SKM-1 treated with dmso at 0.1 percent for 144 hours (cell line): Measurements from ENCODE around the gene PPP2R3C.
"Not testable (repeated sequence)": the region's sequence is repeated elsewhere in the genome, so short reads cannot be mapped to it uniquely, and the experiment has no call there.

Experiments used
- DNase-seq: peaks from one replicate; lab custom pipeline; 2025; ENCODE audit not compliant: unreplicated experiment; lab: John Stamatoyannopoulos, UW

PPP2R3C gene

DNA sequence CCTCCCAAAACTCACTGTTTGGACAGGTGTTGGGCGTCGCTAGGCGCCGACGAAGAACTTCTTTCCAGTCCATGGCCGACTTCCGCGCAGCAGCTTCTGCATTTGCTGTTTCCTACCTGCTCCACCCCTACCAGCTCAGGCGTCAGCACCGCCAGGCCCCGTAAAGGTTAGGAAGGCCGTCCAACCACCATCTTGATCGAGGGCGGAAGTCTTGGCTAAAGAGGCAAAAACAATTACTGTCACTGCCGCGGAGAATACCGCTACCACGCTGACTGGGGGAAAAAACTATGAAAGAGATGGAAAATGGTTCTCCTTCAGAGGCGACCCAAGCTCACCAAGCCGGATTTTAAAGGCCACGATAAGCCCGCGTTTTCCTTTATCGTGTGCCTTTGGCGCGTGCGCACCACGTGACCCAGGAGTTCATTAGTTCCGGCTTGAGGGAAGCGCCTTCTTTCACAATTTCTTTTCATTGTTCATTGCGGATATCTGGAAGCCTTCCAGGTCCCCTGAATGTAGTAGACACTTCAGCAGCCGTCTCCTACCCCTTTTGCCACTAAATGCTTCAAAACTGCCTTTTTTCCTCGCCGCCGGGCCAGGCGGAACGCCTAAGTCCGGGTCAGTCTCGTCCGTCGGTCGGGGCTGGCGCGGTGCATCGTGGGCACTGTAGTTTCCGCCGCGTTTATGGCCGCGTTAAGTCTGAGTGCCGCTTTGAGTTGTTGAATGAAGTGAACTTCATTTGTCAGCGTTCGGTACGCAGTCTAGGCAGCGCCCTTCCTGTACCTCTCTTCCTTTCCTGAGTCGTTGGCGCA is at the start of gene PPP2R3C, which contains the start of gene PRORP:
Gene PPP2R3C, minus strand, starts transcription at position 104 of the 809 bp plus-strand sequence. Its CDS starts 31 bp downstream, at position 73.
Gene PRORP, plus strand, starts transcription at position 666 of the 809 bp plus-strand sequence. CDS start 694 bp downstream, outside the sequence.
- peak; percentile 60 for DNase-seq

DNA sequence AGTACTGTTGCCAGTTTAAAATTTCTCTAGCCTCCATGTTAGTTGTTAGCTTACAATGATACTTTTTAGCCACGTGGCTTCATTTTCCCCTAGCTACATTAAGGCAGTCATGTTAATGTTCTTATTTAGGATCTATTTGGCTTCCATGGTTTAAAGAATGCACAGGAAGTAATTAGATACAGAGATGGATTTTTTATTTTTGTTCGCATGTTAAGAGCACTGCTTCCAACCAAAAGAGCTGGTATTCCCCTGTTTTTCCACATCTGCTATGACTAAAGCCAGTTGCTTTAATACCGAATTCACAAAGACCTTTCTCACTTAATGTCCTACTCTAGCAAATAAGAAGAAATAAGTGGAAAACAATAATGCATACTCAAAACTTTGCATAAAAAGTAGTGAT is 45.7 kb upstream of the PPP2R3C start:
- DNase-seq: no peak

DNA sequence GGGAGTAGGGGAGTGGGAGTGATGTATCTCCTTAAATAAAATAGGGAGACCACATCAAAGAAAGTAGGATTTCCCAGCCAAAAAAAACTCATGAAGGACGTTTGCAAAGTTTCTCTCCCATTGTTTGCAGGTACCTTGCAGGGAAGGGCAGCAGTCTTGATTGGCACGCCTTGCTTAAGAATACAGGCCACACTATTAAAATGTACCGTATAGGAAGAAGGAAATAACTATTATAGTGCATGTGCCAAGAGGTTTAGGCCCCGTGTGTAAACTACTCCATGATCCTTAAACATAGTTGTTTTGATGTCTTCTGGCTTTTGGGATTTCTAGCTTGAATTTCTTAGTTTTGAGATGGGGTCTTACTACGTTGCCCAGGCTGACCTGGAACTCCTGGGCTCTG is 43.1 kb upstream of the PPP2R3C start:
- DNase-seq: no peak

DNA sequence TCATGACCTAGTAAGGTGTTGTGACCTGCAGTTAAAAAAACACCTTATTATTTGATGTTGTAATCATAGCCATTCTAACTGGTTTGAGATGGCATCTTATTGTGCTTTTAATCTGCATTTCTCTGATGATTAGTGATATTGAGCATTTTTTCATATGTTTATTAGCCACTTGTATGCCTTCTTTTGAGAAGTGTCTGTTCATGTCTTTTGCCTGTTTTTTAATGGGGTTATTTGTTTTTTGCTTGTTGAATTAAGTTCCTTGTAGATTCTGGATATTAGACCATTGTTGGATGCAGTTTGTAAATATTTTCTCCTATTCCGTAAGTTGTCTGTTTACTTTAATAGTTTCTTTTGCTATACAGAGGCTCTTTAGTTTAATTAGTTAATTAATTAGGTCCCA is 41.6 kb upstream of the PPP2R3C start:
- DNase-seq: no peak

DNA sequence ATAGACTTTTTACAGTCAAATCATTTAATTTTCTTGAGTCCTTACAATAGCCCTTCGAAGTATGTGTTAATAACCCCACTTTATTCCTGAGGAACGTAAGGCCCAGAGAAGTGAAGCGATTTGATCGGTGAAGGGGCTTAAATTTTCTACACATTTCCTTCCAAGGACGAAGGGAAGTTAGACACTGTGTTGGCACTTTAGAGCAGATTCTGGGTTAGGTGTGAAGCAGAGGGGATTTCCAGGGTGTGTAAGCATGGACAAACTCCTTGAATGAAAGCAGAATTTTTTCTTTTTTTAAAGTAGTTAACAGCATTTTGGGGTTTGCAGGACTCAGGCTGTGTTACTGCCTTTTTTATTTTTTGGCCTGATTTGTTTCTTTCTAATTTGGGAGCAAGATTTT is 39.4 kb upstream of the PPP2R3C start:
- no peak for DNase-seq

DNA sequence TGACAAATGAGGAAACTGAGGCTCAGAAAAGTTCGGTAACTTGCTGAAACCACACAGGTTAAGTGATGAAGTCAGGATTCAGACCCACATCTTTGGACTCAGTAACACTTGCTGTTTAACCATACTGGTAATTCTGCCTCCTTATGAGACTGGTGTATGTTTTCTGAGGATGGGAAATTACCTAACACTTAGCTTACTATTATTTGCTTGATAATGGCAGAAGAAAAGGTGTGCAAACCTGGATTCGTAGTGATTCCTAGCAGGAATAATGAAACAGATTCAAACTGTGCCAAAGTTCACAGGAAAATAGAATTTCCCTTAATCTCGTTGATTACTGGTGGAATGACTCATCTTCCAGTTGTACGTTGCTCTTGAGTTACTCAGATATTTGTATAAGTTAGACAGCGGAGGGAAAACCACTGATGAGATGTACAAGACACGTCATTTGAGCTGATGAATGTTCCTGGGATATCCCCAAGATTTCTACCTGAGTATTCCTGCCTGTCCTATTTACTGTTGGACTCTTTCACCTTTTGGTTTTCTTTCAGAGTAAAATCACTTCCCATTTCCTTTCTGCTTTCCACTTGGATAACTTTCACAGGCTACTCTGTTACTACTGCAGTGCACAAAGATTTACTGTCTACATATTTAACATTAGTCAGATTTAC is 38.1 kb upstream of the PPP2R3C start:
- no peak for DNase-seq

DNA sequence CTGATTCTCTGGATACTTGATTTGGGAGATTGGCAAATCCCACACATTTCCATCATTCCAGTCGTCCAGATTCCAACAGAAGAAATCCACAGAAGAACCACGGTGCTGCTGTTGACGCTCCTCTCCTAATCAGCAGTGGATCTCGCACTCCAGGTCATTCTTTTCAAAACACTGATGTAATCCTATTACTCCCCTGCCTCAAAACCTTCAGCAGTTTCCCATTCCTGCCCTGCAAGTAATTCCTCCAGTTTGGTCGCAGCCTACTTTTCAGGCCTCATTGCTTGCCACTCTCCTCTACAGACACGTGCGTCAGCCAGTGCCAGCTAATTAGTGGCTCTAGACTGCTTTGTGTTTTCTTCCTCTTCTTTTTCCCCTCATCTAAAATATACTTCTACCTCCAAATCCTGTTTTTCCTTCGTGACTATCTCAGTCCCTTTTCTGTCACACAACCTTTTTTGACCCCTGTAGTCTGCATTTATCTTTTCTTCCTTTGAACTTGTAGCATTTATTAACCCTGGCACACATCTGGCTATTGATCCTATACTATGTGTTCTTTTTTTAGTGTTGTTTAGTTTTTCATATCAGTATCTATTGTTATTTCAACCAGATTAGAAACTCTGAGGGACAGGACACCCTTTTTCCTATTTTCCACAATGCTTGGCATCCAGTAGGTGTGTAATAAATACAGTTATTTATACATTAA is 37.3 kb upstream of the PPP2R3C start:
- DNase-seq: no peak

DNA sequence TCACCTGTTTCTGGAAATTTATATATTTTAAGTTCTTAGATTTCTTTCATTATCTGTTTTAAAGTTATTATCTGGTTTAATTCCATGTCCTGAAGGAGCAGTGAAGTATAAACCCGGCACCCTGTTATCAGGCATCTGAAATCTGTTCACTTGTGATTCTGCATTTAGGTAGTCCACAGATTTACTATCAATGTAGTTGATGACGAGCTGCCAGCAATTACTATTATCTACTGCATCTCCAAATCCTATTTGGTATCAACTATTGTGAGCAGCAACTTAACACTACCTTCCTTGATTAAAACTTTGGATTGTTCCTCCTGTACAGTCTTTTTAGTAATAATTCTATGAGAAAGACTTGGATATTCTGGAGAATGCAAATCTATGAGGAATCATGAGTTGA is 36.7 kb upstream of the PPP2R3C start:
- DNase-seq: no peak

DNA sequence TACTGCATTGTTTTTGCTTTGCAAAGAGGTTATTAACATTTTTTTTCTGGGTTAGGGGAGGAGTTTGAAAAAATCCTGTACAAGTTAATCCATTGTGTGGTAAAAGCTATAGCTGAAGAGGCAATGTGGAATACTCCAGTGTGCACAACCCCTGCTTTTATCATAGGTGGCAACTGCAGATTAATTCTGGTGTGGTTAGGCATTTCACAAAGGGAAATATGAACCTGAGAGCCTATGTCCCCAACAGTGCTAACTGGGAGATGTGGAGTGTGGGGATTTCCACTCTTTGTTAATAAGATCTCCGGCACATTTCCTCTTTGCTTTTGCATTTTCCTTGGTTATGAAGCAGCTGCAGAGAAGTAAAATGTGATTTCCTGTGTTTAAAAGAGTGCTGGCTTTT is 34.2 kb upstream of the PPP2R3C start:
- DNase-seq: no peak

DNA sequence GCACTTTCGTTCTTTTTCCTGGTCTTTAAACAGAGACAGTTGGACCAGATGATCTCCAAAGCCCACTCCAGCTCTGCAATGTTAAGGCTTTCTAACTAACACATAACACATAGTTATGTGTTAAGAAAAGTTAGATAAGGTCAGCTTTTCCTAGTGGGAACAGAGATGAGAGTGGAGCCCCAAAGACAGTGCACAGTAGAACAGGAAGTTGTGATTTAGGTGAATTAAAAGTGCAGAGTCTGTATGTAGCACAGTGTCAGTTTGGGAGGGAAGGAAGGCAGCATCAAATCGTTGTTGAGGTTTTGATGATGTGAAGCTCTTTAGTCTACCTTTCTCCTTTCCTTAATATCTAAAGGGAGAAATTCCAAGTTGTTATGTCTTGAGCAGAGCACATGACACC is 32.2 kb upstream of the PPP2R3C start:
- no peak for DNase-seq

DNA sequence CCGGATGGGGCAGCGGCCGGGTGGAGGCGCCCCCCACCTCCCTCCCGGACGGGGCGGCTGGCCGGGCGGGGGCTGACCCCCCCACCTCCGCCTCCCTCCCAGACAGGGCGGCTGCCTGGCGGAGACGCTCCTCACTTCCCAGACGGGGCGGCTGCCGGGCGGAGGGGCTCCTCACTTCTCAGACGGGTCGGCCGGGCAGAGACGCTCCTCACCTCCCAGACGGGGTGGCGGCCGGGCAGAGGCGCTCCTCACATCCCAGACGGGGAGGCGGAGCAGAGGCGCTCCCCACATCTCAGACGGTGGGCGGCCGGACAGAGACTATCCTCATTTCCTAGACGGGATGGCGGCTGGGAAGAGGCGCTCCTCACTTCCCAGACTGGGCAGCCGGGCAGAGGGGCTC is 30.7 kb upstream of the PPP2R3C start:
- DNase-seq: not testable (repeated sequence)

DNA sequence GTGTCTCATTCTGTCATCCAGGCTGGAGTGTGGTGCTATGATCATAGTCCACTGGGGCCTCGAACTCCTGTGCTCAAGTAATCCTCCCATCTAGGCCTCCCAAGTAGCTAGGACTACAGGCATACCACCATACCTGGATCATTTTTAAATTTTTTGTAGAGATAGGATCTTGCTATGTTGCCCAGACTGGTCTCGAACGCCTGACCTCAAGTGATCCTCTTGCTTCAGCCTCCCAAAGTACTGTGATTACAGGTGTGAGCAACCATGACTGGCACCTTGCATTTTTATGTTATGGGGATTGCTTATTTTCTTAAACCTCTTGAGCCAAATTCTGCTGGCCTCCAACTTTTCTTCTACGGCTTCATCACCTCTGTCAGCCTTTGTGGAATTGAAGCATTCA is 27.4 kb upstream of the PPP2R3C start:
- no peak for DNase-seq

DNA sequence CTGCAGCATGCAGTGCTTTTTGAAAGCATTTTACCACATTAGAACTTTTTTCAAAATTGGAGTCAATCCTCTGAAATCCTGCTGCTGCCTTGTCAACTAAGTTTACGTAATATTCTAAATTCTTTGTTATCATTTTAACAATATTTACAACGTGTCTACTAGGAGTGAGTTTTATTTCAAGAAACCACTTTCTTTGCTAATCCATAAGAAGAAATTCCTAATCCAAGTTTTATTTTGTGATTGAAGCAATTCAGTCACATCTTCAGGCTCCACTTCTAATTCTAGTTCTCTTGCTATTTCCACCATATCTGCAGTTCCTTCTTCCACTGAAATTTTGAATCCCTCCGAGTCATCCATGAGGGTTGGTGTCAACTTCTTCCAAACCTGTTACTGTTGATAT is 25.9 kb upstream of the PPP2R3C start:
- no peak for DNase-seq

DNA sequence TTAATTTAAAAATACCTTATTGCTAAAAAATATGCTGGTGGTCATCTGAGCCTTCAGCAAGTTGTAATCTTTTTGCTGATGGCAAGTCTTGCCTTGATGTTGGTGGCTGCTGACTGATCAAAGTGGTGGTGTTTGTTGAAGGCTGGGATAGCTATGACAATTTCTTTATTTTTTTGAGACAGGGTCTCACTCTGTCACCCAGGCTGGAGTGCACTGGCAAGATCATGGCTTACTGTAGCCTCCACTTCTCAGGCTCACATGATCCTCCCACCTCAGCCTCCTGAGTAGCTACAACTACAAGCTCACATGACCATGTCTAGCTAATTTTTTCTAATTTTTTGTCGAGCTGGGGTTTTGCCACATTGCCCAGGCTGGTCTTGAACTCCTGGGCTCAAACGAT is 25.4 kb upstream of the PPP2R3C start:
- DNase-seq: no peak

DNA sequence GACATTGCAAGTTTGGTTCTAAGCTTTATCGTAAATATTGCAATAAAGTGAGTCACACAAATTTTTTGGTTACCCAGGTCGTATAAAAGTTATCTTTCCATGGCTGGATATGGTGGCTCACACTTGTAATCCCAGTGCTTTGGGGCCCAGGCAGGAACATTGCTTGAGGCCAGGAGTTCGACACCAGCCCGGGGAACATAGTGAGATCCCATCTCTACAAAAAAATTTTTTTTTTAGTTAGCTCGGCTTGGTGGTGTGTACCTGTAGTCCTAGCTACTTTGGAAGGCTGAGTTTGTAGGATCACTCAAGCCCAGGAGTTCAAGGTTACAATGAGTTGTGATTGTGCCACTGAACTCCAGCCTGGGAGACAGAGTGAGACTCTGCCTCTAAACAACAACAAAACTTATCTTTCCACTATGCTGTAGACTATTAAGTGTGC is 24.9 kb upstream of the PPP2R3C start:
- no peak for DNase-seq

DNA sequence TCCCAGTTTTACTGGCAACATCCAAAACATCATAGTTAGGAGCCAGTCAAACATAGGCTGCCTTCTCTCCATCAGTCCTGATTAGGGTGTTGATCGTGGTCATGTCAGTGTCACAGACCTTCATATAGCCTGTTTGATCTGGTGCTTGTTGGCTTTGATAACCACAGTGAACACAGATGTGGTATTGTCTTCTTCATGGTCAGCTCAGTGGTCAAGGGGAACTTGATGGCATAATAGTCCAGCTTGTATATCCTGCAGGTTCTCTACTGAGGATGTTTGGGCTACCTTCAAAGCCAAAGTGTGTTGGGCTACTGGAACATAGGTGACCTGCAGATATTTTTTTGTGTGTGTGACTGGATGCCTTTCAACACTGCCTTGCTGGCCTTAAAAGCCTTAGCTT is 22.2 kb upstream of the PPP2R3C start:
- DNase-seq: no peak

DNA sequence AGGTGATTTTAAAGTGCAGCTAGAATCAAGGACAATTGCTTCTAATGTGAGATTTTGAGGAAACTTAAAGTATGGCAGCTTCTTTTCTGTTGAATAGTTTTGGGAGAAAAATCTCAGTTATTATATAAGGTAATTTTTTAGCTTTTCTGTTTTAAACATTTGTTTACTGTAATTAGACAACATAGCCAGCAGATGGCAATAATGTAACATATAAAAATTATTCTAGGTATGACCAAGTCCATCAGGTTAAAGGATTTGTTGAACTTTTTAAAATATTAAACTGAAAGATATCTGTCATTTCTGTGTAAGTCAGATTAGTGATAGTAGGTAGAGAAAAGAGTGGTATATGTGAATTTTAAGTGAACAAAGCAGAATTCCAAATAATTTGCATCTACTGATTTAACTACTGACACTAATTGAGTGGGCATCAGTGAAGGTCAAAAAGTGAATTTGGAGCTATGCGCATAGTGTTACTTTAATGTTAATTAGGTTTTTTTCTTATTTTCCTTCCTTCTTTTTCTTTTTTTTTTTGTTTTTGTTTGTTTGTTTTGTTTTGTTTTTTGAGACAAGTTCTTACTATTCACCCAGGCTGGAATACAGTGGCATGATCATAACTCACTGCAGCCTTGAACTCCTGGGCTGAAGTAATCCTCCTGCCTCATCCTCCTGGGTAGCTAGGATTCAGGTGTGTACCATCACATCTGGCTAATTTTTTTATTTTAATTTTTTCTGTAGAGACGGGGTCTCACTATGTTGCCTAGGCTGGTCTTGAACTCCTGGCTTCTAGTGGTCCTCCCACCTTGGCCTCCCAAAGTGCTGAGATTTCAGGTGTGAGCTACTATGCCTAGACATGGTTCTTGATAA is 19.2 kb upstream of the PPP2R3C start:
- DNase-seq: no peak

DNA sequence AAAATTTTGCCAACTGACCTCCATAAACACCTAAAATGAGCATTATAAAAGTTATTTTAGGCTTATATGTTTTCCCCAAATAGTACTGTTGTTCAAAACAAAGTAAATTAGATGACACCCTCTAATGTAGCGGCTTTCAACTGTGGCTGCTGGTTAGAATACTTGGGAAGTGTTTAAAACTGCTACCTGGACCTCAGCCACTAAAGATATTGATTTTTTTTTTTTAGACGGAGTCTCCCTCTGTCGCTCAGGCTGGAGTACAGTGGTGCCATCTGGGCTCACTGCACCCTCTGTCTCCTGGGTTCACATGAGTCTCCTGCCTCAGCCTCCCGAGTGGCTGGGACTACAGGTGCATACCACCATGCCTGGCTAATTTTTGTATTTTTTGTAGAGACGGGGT is 16.8 kb upstream of the PPP2R3C start:
- no peak for DNase-seq

DNA sequence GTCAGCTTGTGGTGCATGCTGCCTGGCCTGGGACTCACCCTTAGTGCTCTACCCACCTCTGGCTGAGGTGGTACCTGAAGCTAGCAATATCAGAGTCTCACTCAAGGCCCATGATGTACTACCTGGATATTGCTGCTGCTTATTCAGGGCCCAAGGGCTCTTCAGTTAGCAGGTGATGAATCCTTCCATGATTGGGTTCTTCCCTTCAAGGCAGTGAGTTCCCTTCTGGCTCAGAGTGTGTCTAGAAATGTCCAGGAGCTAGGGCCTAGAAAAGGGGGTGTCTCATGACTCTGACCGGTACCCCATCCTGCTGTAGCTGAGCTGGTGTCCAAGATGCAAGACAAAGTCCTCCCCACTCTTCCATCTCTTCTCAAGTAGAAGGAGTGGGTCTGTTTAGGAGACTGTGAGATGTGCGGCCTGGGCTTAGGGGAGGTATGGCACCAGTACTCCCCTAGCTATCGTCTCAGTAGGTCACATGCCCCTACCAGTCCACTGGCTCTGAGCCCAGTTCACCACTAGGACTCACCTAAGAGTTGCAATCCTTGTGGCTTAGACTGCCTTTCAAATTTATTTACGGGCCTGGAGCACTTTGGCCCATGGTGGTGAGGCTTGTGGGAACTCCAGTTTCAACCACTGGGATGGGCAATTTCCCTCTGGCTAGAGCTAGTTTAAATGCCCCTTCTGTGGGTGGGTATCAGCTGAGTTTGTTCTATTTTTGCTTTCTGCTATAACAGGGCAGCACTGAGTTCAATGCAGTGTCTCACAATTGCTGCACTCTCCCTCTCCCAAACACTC is 12.7 kb upstream of the PPP2R3C start:
- no peak for DNase-seq
